GM12864 (cell line): ENCODE results near the gene HORMAD1.

Source experiments
- DNase-seq: peaks from one replicate; pipeline ENCODE4 v3.0.0-alpha.2; 2011; ENCODE audit warnings: low read depth
- H3K4me3 ChIP-seq: 2 replicates; pipeline ENCODE4 v1.5.1; 2011; ENCODE audit warnings: mild to moderate bottlenecking, low read depth, low read length, control low read depth
- TF ChIP-seq, protein P1 (sequence below): IDR thresholded peaks from 2 replicates; pipeline ENCODE4 v1.5.1; 2011; ENCODE audit warnings: low read depth, mild to moderate bottlenecking, moderate library complexity, low read length, control low read depth, inconsistent platforms; ENCODE audit errors: missing control alignments

Gene HORMAD1

DNA sequence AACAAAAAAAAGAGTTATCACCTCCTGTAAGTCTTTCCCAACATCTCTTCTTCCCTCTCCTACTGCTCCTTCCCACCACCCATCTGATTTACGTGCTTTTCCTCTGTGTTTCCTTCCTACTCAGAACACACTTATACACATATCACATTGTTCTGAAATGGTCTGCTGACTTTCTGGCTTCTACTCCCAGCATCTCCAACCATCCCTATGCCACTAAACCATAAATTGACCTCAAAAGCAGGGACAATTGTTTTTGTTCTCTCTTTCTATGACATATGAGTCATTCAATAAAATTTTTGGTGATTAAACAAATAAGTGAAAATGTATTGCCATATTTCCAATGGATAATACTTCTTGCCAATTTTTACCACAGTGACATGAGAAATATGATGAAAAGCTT is 31.9 kb downstream of the HORMAD1 start:
- DNase-seq, result no peak
- H3K4me3 ChIP-seq, result no peak overlapping the region
- TF ChIP-seq, protein P1, sequence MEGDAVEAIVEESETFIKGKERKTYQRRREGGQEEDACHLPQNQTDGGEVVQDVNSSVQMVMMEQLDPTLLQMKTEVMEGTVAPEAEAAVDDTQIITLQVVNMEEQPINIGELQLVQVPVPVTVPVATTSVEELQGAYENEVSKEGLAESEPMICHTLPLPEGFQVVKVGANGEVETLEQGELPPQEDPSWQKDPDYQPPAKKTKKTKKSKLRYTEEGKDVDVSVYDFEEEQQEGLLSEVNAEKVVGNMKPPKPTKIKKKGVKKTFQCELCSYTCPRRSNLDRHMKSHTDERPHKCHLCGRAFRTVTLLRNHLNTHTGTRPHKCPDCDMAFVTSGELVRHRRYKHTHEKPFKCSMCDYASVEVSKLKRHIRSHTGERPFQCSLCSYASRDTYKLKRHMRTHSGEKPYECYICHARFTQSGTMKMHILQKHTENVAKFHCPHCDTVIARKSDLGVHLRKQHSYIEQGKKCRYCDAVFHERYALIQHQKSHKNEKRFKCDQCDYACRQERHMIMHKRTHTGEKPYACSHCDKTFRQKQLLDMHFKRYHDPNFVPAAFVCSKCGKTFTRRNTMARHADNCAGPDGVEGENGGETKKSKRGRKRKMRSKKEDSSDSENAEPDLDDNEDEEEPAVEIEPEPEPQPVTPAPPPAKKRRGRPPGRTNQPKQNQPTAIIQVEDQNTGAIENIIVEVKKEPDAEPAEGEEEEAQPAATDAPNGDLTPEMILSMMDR, result no peak

DNA sequence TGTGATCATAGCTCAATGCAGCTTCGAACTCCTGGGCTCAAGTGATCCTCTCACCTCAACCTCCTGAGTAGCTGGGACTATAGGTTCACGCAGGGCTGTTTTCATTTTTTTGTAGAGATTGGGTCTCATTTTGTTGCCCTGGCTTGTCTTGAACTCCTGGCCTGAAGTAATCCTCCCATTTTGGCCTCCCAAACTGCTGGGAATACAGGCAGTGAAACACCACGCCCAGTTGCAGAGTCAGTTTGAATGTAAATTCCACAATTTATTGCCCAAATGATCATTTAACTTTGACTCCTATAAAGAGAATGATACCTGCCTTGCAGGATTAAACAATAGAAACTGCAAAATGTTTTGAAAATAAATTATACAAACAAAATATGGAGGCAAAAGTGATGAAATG is 34.4 kb downstream of the HORMAD1 start:
- no peak for DNase-seq
- TF ChIP-seq, protein P1, result no peak
- no peak overlapping the region for H3K4me3 ChIP-seq

DNA sequence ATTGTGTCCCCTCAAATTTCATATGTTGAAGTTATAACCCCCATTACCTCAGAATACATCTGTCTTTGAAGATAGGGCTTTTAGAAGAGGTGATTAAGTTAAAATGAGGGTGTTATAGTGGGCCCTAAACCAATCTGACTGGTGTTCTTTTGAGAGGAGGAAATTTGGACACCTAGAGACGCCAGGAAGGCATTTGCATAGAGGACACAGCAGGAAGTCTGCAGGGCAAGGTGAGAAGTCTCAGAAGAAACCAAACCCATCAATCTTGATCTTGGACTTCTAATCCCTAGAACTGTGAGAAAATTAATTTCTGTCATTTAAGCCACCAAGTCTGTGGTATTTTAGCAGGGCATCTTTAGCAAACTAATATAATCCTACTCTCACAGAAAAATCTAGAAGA is 36.8 kb downstream of the HORMAD1 start:
- DNase-seq, result no peak
- no peak overlapping the region for H3K4me3 ChIP-seq
- TF ChIP-seq, protein P1, result no peak

DNA sequence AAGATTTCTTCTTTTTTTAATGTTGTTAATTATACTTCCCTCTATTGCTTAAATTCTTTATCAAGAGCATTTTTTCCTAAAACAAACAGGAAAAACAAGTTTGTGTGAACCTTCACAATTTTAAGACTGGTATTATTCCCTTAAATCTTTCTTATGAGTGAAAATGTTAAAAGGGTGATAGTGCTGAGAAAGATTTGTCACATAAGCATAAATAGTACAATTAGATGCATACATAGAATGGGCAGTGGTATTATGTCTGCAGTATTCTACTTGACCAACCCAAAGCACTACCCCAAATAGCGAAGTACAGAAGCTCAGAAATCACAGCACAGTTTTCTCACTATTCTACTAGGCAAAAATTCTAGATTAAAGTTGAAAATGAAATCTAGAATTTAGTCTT is 41.7 kb downstream of the HORMAD1 start:
- no peak for DNase-seq
- no peak overlapping the region for H3K4me3 ChIP-seq
- TF ChIP-seq, protein P1, result no peak

DNA sequence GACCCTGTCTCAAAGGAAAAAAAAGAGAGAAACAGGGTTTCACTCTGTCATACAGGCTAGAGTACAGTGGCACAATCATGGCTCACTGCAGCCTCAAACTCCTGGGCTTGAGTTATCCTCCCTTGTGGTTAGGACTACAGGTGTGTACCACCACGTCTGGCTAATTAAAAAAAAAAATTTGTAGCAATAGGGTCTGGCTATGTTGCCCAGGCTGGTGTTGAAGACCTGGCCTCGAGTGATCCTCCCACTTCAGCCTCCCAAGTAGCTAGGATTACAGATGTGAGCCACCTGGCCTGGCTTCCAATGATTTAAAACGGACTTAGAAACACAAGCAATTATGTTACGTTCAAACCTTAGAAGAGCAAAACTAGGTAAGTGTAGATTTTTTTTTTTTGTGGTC is 45.8 kb downstream of the HORMAD1 start:
- H3K4me3 ChIP-seq, result no peak overlapping the region
- no peak for DNase-seq
- TF ChIP-seq, protein P1, result no peak

DNA sequence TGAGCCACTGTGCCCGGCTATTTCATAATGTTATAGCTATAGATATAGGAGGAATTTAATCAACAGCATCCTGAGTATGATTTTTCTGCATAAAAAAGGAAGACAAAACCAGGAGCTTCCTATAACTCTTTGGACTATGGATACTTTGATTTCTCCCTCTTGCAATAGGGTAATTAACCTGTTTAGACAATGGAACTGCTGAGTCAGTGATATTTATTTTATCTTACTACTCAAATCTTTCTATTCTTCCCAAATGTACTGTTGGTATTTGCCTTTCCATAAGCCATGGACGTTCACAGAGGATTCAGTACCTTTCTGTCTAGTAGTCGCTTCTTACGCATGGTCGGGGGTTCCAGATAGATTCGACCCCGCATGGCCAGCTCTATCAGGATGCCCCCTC is 57.4 kb downstream of the HORMAD1 start:
- TF ChIP-seq, protein P1, result no peak

DNA sequence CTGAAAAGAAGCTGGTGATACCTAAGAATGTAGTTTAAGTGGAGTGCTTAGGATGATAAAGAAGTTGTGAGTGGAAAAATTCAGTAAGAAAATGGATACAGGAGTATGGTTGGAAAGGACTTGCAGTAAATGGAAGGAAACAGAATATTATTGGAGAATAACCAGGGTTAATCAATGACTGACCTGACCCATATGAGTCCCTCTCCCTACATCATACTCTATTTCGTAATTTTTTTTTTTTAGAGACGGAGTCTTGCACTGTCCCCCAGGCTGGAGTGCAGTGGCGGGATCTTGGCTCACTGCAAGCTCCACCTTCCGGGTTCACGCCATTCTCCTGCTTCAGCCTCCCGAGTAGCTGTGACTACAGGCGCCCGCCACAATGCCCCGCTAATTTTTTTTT is 57.9 kb downstream of the HORMAD1 start:
- no peak for DNase-seq

More for the DNA sequence above, 57.4 kb downstream of the HORMAD1 start:
- H3K4me3 ChIP-seq, result no peak overlapping the region
- DNase-seq, result no peak

More for the DNA sequence above, 57.9 kb downstream of the HORMAD1 start:
- no peak overlapping the region for H3K4me3 ChIP-seq
- TF ChIP-seq, protein P1, result no peak
